PC-3 (cell line): ENCODE data around the gene MAN1B1. TPM values are rescaled to one million over a fixed set of nuclear protein-coding genes. Genes with fewer than 3 reads are reported as not detected.

Experiments used
- ATAC-seq: fragments of 200-7000 bp; cut with Tn5 transposase; 2 replicates; pipeline ENCODE4 v1.9.1; 2020; ENCODE audit warnings: mild to moderate bottlenecking, moderate library complexity
- BruUV-seq: library from RNA; stranded (reverse); fragments of 400-500 nt; replicated peaks from 2 replicates; lab custom pipeline; 2021; lab: Mats Ljungman, UMichigan
- CTCF ChIA-PET: fragments of 300-600 bp; sonication (Branson Sonifier 250); formaldehyde crosslinking; loops from one replicate; lab custom pipeline; 2022; ENCODE audit warnings: antibody characterized with exemption; lab: Charles Lee
- POLR2A ChIA-PET: fragments of 300-600 bp; sonication (Branson Sonifier 250); formaldehyde crosslinking; loops from one replicate; lab custom pipeline; 2022; ENCODE audit warnings: antibody characterized with exemption; ENCODE audit not compliant: unreplicated experiment; lab: Charles Lee
- DNase-seq: peaks from one replicate; pipeline ENCODE4 v3.0.0-alpha.2; 2015
- H2AFZ ChIP-seq: fragments of 300-600 bp; sonication (generic); 2 replicates; pipeline ENCODE4 v1.6.0; 2016; ENCODE audit warnings: antibody characterized with exemption, low read length
- H3F3A ChIP-seq: fragments of 300-600 bp; sonication (generic); one replicate; pipeline ENCODE4 v1.6.0; 2017; ENCODE audit warnings: antibody characterized with exemption, low read length, control low read depth, mild to moderate bottlenecking; ENCODE audit not compliant: unreplicated experiment
- H3K27ac ChIP-seq: fragments of 300-600 bp; sonication (generic); 2 replicates; pipeline ENCODE4 v1.5.1; 2016; ENCODE audit warnings: mild to moderate bottlenecking, low read length
- H3K27me3 ChIP-seq: fragments of 300-600 bp; sonication (generic); 2 replicates; pipeline ENCODE4 v1.6.1; 2016; ENCODE audit warnings: low read length, mixed read lengths
- H3K36me3 ChIP-seq: fragments of 300-600 bp; sonication (generic); 2 replicates; pipeline ENCODE4 v1.6.1; 2016; ENCODE audit warnings: low read depth, mixed run types, low read length, mixed read lengths
- H3K4me1 ChIP-seq: fragments of 300-600 bp; sonication (generic); 2 replicates; pipeline ENCODE4 v1.5.1; 2016; ENCODE audit warnings: low read length; ENCODE audit not compliant: insufficient read depth
- H3K4me2 ChIP-seq: fragments of 300-600 bp; sonication (generic); 2 replicates; pipeline ENCODE4 v1.6.0; 2016; ENCODE audit warnings: low read length
- H3K4me3 ChIP-seq: fragments of 300-600 bp; sonication (generic); 2 replicates; pipeline ENCODE4 v1.5.1; 2016; ENCODE audit warnings: mild to moderate bottlenecking, low read length, mixed read lengths
- H3K79me2 ChIP-seq: fragments of 300-600 bp; sonication (generic); 2 replicates; pipeline ENCODE4 v1.6.1; 2017; ENCODE audit warnings: low read length, mixed read lengths
- H3K9ac ChIP-seq: fragments of 300-600 bp; sonication (generic); 2 replicates; pipeline ENCODE4 v1.6.0; 2016; ENCODE audit warnings: mild to moderate bottlenecking, low read length
- H3K9me2 ChIP-seq: fragments of 300-600 bp; sonication (generic); replicated peaks from 2 replicates; pipeline ENCODE4 v1.6.1; 2016; ENCODE audit warnings: mixed run types, low read length, mixed read lengths
- H3K9me3 ChIP-seq: fragments of 300-600 bp; sonication (generic); 2 replicates; pipeline ENCODE4 v1.6.1; 2016; ENCODE audit warnings: low read length, mixed read lengths
- H4K20me1 ChIP-seq: fragments of 300-600 bp; sonication (generic); 2 replicates; pipeline ENCODE4 v1.6.1; 2016; ENCODE audit warnings: low read length, mixed read lengths
- CTCF ChIP-seq: fragments of 300-600 bp; sonication (generic); conservative IDR thresholded peaks from 2 replicates; pipeline ENCODE4 v1.5.1; 2017; ENCODE audit warnings: antibody characterized with exemption, low read depth, mild to moderate bottlenecking, low read length
- EZH2 ChIP-seq: fragments of 300-600 bp; sonication (generic); IDR thresholded peaks from one replicate; pipeline ENCODE4 v1.6.1; 2017; ENCODE audit warnings: antibody characterized with exemption, mild to moderate bottlenecking, low read length; ENCODE audit not compliant: unreplicated experiment
- EZH2phosphoT487 ChIP-seq: fragments of 300-600 bp; sonication (generic); IDR thresholded peaks from 2 replicates; pipeline ENCODE4 v1.6.1; 2018; ENCODE audit warnings: mild to moderate bottlenecking, antibody characterized with exemption, low read length, borderline replicate concordance
- intact Hi-C: fragments of 100-400 bp; cut with micrococcal nuclease; formaldehyde crosslinking; loops from 2 replicates; pipeline ENCODE4 v1.9.0; 2023
- total RNA-seq: library from RNA; depleted of rRNA; stranded (reverse); fragments of >200 nt; gene quantifications from 2 replicates; pipeline ENCODE4 v1.2.3, GENCODE V29; 2014

The MAN1B1 gene
- total RNA-seq, 1 experiment from 2014 or later: 65.5 TPM

DNA sequence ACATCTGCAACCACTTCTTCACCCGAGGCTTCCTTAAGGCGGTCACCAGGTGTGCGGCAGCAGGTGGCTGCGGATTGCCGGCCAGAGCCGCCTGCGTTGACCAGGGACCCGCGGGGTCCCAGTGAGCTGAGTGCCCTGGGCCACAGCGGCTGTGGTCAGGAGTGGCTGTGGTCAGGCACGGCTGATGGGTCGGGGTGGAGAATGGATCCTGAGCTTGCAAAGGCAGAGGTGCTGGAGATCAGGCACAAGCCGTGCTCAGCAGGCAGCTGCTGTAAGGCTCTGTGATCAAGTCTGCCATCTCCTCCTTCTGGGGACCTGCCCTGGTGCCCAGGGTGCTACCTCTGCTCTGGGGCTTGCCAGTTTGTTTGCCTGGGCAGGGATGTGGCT, 7.4 kb upstream of the MAN1B1 start:
- no peak overlapping the region for H3K4me3 ChIP-seq
- H2AFZ ChIP-seq: no peak overlapping the region
- POLR2A ChIA-PET: no interaction called here
- TF ChIP-seq CTCF (no peak), EZH2 (no peak), EZH2phosphoT487 (no peak)
- H3F3A ChIP-seq: no peaks in the 10 kb centered on the region
- ATAC-seq: no peak
- no peak overlapping the region for H3K9ac ChIP-seq
- no peaks in the 10 kb centered on the region for H3K9me2 ChIP-seq
- BruUV-seq: no TSS peak
- no peak overlapping the region for H3K4me2 ChIP-seq
- peaks cover 16% of the 10 kb centered on the region for H3K4me1 ChIP-seq
- no peaks in the 10 kb centered on the region for H3K36me3 ChIP-seq
- H4K20me1 ChIP-seq: no peaks in the 10 kb centered on the region
- H3K27me3 ChIP-seq: no peaks in the 10 kb centered on the region
- CTCF ChIA-PET: no interaction called here
- H3K9me3 ChIP-seq: no peaks in the 10 kb centered on the region
- no peak overlapping the region for H3K27ac ChIP-seq
- intact Hi-C loops: no loop called here
- DNase-seq: no peak
- peaks cover 8% of the 10 kb centered on the region; the same call in 1 of the 2 replicates for H3K79me2 ChIP-seq

DNA sequence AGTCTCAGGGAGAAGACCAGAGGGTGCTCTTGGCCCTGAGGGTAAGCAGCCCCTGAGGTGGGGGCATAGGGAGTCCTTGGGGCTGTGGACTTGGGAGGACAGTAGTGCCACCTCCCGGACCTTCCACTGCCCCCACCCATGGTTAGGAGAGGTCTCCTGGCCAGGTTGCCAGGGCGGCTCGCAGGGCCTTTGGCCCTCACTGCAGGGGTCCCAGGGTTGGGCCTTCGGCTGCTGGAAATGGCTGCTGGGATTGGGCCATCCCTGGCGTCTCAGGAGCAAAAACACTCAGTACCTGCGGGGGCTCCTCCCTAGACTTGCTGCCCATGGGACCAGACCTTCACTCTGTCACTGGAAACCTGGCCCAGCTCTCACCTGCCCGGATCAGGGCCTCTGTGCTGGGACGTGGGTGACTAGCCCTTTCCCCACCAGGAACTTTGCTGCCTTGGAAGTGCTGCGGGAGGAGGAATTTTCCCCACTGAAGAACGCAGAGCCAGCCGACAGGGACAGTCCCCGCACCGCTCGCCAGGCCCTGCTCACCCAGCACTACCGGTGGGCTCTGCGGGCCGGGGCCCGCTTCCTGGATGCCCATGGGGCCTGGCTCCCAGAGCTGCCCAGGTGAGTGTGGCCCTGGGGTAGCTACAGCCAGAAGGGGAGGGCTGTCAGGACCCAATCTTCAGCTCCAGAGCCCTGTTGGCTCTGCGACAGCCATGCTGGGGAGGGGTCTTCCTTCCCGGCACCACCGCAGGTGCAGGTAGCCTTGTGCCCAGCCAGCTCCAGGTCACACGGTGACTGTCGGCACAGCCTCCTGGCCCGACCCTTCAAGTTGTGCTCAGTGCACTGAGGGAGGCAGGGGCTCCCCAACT, 6.3 kb upstream of the MAN1B1 start:
- H4K20me1 ChIP-seq: no peaks in the 10 kb centered on the region
- POLR2A ChIA-PET: no interaction called here
- no TSS peak for BruUV-seq
- no peaks in the 10 kb centered on the region for H3F3A ChIP-seq
- DNase-seq (no peak), ATAC-seq (no peak)
- no peaks in the 10 kb centered on the region for H3K9me3 ChIP-seq
- H3K36me3 ChIP-seq: no peaks in the 10 kb centered on the region
- H3K79me2 ChIP-seq: peaks cover 8% of the 10 kb centered on the region; the same call in 1 of the 2 replicates
- intact Hi-C loops: no loop called here
- CTCF ChIA-PET: no interaction called here
- no peak overlapping the region for H3K4me2 ChIP-seq
- TF ChIP-seq CTCF (no peak), EZH2 (no peak), EZH2phosphoT487 (no peak)
- H3K9me2 ChIP-seq: no peaks in the 10 kb centered on the region
- no peak overlapping the region for H3K9ac ChIP-seq
- no peaks in the 10 kb centered on the region for H3K27me3 ChIP-seq
- no peak overlapping the region for H3K4me3 ChIP-seq
- H2AFZ ChIP-seq: no peak overlapping the region
- no peak overlapping the region for H3K27ac ChIP-seq
- H3K4me1 ChIP-seq: peaks cover 19% of the 10 kb centered on the region
